HepG2 (cell line): ENCODE measurements around the gene LONP1. TPM values are rescaled to one million over a fixed set of nuclear protein-coding genes. Genes with fewer than 3 reads are reported as not detected.

ENCODE experiments used
- ATAC-seq: fragments of 200-7000 bp; cut with Tn5 transposase; 3 replicates; pipeline ENCODE4 v1.9.1; 2020; ENCODE audit warnings: mild to moderate bottlenecking, moderate library complexity
- BruUV-seq: library from RNA; stranded (reverse); fragments of 400-500 nt; replicated peaks from 2 replicates; lab custom pipeline; 2021; lab: Mats Ljungman, UMichigan
- CTCF ChIA-PET: fragments of 300-600 bp; formaldehyde crosslinking; extraction: SDS; loops from one replicate; lab custom pipeline; 2021; ENCODE audit warnings: low total read pairs, inconsistent platforms, low intra/inter-chr PET ratio; lab: Yijun Ruan, JAX
- POLR2A ChIA-PET: fragments of 350-600 bp; sonication (Branson Sonifier 250); formaldehyde crosslinking; loops from one replicate; lab custom pipeline; 2020; ENCODE audit warnings: antibody characterized with exemption, inconsistent platforms; lab: Yijun Ruan, JAX
- DNase-seq: peaks from one replicate; pipeline ENCODE4 v3.0.0-alpha.2; 2015; ENCODE audit warnings: low spot score
- FAIRE-seq: peaks from 3 replicates; lab custom pipeline; 2011; peaks lifted over from hg19 to GRCh38; lab: Jason Lieb, UNC
- H2AFZ ChIP-seq: one replicate; pipeline ENCODE4 v1.6.1; 2011; ENCODE audit warnings: low read length, inconsistent platforms
- H3K27ac ChIP-seq: fragments of 300-600 bp; 3 replicates; pipeline ENCODE4 v1.8.0; 2011; ENCODE audit warnings: mixed run types, mild to moderate bottlenecking, mixed read lengths, low read length, inconsistent platforms; ENCODE audit not compliant: insufficient read depth; ENCODE audit errors: extremely low read length
- H3K27me3 ChIP-seq, 2 experiments: fragments of 200-600 bp in 1 of 2; 2 replicates in 1 of 2; 3 replicates in 1 of 2; pipeline versions ENCODE4 v1.6.0 to v1.8.0; 2011; ENCODE audit warnings: low read length in 2 of 2, mild to moderate bottlenecking in 2 of 2, moderate library complexity in 2 of 2, inconsistent platforms in 1 of 2; ENCODE audit not compliant: insufficient read depth in 2 of 2, control insufficient read depth in 1 of 2
- H3K36me3 ChIP-seq, 2 experiments: fragments of 200-600 bp in 1 of 2; replicated peaks in 1 of 2; 2 replicates in 1 of 2; 3 replicates in 1 of 2; pipeline versions ENCODE4 v1.5.1 to v1.8.0; 2011; ENCODE audit warnings: low read length in 2 of 2, inconsistent platforms in 1 of 2; ENCODE audit not compliant: insufficient read depth in 2 of 2, control insufficient read depth in 1 of 2
- H3K4me1 ChIP-seq: 2 replicates; pipeline ENCODE4 v1.5.1; 2012; ENCODE audit warnings: low read length, inconsistent platforms; ENCODE audit not compliant: insufficient read depth
- H3K4me2 ChIP-seq: 2 replicates; pipeline ENCODE4 v1.6.0; 2011; ENCODE audit warnings: low read depth, low read length, inconsistent platforms
- H3K4me3 ChIP-seq, 3 experiments: fragments of 200-600 bp in 1 of 3; sonication (generic), shearing (Covaris generic) in 1 of 3; replicated peaks in 1 of 3; 2 replicates each; pipeline ENCODE4 v1.5.1; 2011 to 2016; ENCODE audit warnings: low read length in 3 of 3, inconsistent platforms in 2 of 3, low read depth in 2 of 3, mild to moderate bottlenecking in 2 of 3, control low read depth in 1 of 3, mixed read lengths in 1 of 3; ENCODE audit not compliant: insufficient read depth in 1 of 3
- H3K79me2 ChIP-seq: one replicate; pipeline ENCODE4 v1.6.1; 2011; ENCODE audit warnings: low read length, inconsistent platforms; ENCODE audit not compliant: insufficient read depth
- H3K9ac ChIP-seq: 2 replicates; pipeline ENCODE4 v1.6.0; 2011; ENCODE audit warnings: mild to moderate bottlenecking, low read depth, low read length, inconsistent platforms; ENCODE audit not compliant: insufficient read depth
- H3K9me3 ChIP-seq: 2 replicates; pipeline ENCODE4 v1.5.1; 2012; ENCODE audit warnings: mild to moderate bottlenecking, low read length
- H4K20me1 ChIP-seq: 2 replicates; pipeline ENCODE4 v1.6.0; 2011; ENCODE audit warnings: inconsistent platforms, mild to moderate bottlenecking, low read length, moderate library complexity; ENCODE audit not compliant: insufficient read depth
- ARNT2 ChIP-seq: sonication (generic); formaldehyde crosslinking; IDR thresholded peaks from 2 replicates; pipeline ENCODE4 v1.8.0; 2022; ENCODE audit warnings: mild to moderate bottlenecking, low read depth, missing genetic modification reagents, moderate library complexity
- CBFB ChIP-seq: sonication (generic); formaldehyde crosslinking; IDR thresholded peaks from 2 replicates; pipeline ENCODE4 v1.4.0; 2020; ENCODE audit warnings: missing genetic modification reagents
- MAF1 ChIP-seq: sonication (generic); formaldehyde crosslinking; IDR thresholded peaks from 2 replicates; pipeline ENCODE4 v1.5.0; 2020; ENCODE audit warnings: missing genetic modification reagents, borderline replicate concordance
- SALL2 ChIP-seq: sonication (generic); formaldehyde crosslinking; IDR thresholded peaks from 2 replicates; pipeline ENCODE4 v1.8.1; 2023; ENCODE audit warnings: mild to moderate bottlenecking, missing genetic modification reagents, inconsistent platforms
- SMARCC2 ChIP-seq: fragments of 450-650 bp; IDR thresholded peaks from 2 replicates; pipeline ENCODE4 v1.6.1; 2017; ENCODE audit warnings: antibody characterized with exemption, mild to moderate bottlenecking
- TFDP1 ChIP-seq: IDR thresholded peaks from 2 replicates; pipeline ENCODE4 v1.6.1; 2016; ENCODE audit warnings: missing compliant biosample characterization, missing genetic modification reagents, borderline replicate concordance
- ZMAT5 ChIP-seq: sonication (generic); formaldehyde crosslinking; IDR thresholded peaks from 2 replicates; pipeline ENCODE4 v1.5.0; 2020; ENCODE audit warnings: mild to moderate bottlenecking, low read depth, missing genetic modification reagents, borderline replicate concordance
- ZNF343 ChIP-seq: sonication (generic); formaldehyde crosslinking; IDR thresholded peaks from 2 replicates; pipeline ENCODE4 v1.4.0; 2020; ENCODE audit warnings: mild to moderate bottlenecking, missing genetic modification reagents
- ZNF557 ChIP-seq: sonication (generic); formaldehyde crosslinking; IDR thresholded peaks from 2 replicates; pipeline ENCODE4 v1.4.0; 2020; ENCODE audit warnings: missing genetic modification reagents
- ZNF777 ChIP-seq: sonication (generic); formaldehyde crosslinking; IDR thresholded peaks from 2 replicates; pipeline ENCODE4 v1.4.0; 2020; ENCODE audit warnings: missing genetic modification reagents
- WGBS: methylation state at CpG from one replicate; pipeline ENCODE4 v1.1.6; 2017; ENCODE audit warnings: low lambda C conversion rate; 5-methylcytosine and 5-hydroxymethylcytosine counted together
- in situ Hi-C: cut with HindIII; loops from 2 replicates; pipeline ENCODE4 v1.10.0; 2017; ENCODE audit warnings: low pct_unique_long_range_greater_than_20kb; ENCODE audit not compliant: extremely low pct_ligation_motif_present
- intact Hi-C: fragments of 100-400 bp; cut with micrococcal nuclease; formaldehyde crosslinking; loops from one replicate; pipeline ENCODE4 v1.10.0; 2022; ENCODE audit not compliant: unreplicated experiment
- polyA plus RNA-seq, 8 experiments: library from polyadenylated mRNA; depleted of rRNA in 3 of 8; stranded (reverse) in 7 of 8; unstranded in 1 of 8; fragments of >200 nt; fragmentation: Illumina TruSeq in 4 of 8; extraction: Trizol in 4 of 8; gene quantifications; 2 replicates each; pipeline versions ENCODE4 v1.2.1 to v1.2.3, GENCODE V29; 2011 to 2016; ENCODE audit warnings: low read depth in 4 of 8, missing spikeins in 1 of 8, mixed read lengths in 1 of 8; ENCODE audit not compliant: insufficient read depth in 1 of 8
- total RNA-seq, 5 experiments: library from RNA; depleted of rRNA; stranded (reverse); fragments of >200 nt; fragmentation: Illumina TruSeq; extraction: Trizol; gene quantifications; 2 replicates each; pipeline ENCODE4 v1.2.3, GENCODE V29; 2016; ENCODE audit warnings: low read depth in 1 of 5

The LONP1 gene
- total and polyA plus RNA-seq, 2 of the 13 experiments (the other 11 are each of a cell fraction or from before 2014, with no cell fraction given) = 59.5 to 76.8 TPM

- TF ChIP-seq TFDP1 (CRISPR knock-in tag) = no peak
Measured at GRCh38 chr19:5665781-5666513, 54.0 kb downstream of the LONP1 start (continued).

GRCh38 chr19:5664515-5664914 lies 55.4 kb downstream of the LONP1 start:
- no peak for TF ChIP-seq ZNF343 (CRISPR knock-in tag)
- H3K36me3 ChIP-seq = peaks cover 60 to 88% of the 10 kb centered on the region in 2 experiments
- no peaks in the 10 kb centered on the region for H3K79me2 ChIP-seq
- no TSS peak for BruUV-seq
- no peaks in the 10 kb centered on the region for H3K27me3 ChIP-seq
- H3K27ac ChIP-seq = no peak overlapping the region
- 0 out of 2 replicates have a peak, but pooled peaks cover 9% of the 10 kb centered on the region for H4K20me1 ChIP-seq
- no peak overlapping the region for H3K4me3 ChIP-seq
- intact Hi-C loops = no loop called here
- H3K9ac ChIP-seq = no peak overlapping the region
- H3K9me3 ChIP-seq = no peaks in the 10 kb centered on the region
- ChIA-PET CTCF (no interaction called here), POLR2A (interaction anchor here (1.5 kb wide), 1 partner anchor 42 kb away, joined by 7 read pairs; the partner anchor contains the start of genes SAFB and SAFB2)
- FAIRE-seq (no peak), ATAC-seq (no peak), DNase-seq (no peak)
- peaks cover 15% of the 10 kb centered on the region for H3K4me1 ChIP-seq
- H3K4me2 ChIP-seq = no peak overlapping the region
- in situ Hi-C loops = no loop called here
- no peak overlapping the region for H2AFZ ChIP-seq
- no CpG with 5 or more reads among the region's 2 CpGs for WGBS

- no TSS peak for BruUV-seq
- DNase-seq (no peak), FAIRE-seq (no peak), ATAC-seq (no peak)
- Histone ChIP-seq H3K4me3 (no peak overlapping the region), H4K20me1 (0 out of 2 replicates have a peak, but pooled peaks cover 9% of the 10 kb centered on the region), H3K4me1 (peaks cover 15% of the 10 kb centered on the region), H3K9me3 (no peaks in the 10 kb centered on the region), H3K79me2 (no peaks in the 10 kb centered on the region), H3K9ac (no peak overlapping the region), H3K36me3 (peaks cover 54 to 83% of the 10 kb centered on the region in 2 experiments), H2AFZ (no peak overlapping the region), H3K27ac (no peak overlapping the region), H3K4me2 (no peak overlapping the region), H3K27me3 (no peaks in the 10 kb centered on the region)
- ChIA-PET CTCF (no interaction called here), POLR2A (no interaction called here)
- 96% methylated on average over 16 of the region's 17 CpGs for WGBS
- in situ Hi-C loops = no loop called here
- intact Hi-C loops = no loop called here
- no peak for TF ChIP-seq MAF1 (CRISPR knock-in tag)
- TF ChIP-seq ZNF777 (CRISPR knock-in tag) = no peak
- no peak for TF ChIP-seq ARNT2
- TF ChIP-seq ZMAT5 = no peak
- no peak for TF ChIP-seq SMARCC2
- TF ChIP-seq ZNF557 (CRISPR knock-in tag) = no peak
- no peak for TF ChIP-seq SALL2 (CRISPR knock-in tag)
- TF ChIP-seq CBFB (CRISPR knock-in tag) = no peak
Measured at GRCh38 chr19:5663904-5664303, 56.0 kb downstream of the LONP1 start.
